ENCODE measurements around the gene PLAGL1.

PLAGL1 gene

DNA sequence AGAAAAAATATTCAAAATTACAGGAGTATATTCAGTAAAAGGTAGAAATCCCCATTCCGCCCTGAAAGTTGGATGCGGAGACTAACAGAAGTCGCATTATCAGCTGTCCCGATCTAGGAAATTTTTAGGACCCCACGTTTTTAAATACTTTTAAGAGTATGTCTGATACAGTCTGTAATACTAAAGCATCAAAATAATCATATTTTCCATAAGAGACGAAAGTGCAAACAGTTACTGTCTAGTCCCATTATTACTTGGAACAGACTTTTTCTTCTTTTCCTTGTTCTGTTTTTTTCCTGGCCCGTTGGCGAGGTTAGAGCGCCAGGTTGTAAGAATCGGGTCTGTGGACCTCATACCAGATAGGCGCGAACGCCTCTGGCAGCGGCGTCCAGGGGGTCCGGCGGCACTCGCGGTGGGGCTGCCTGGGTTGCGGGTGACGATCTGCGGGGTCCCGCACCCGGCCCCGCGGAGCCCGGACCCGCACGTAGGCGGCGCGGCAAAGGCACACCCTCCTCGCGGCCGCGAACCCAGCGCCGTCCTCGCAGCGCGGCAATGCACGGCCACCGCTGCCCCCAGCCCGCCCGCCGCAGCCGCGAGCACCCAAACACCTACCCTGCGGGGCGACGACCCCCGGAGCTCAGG, 460 bp downstream of the PLAGL1 start:
- no peak for DNase-seq

DNA sequence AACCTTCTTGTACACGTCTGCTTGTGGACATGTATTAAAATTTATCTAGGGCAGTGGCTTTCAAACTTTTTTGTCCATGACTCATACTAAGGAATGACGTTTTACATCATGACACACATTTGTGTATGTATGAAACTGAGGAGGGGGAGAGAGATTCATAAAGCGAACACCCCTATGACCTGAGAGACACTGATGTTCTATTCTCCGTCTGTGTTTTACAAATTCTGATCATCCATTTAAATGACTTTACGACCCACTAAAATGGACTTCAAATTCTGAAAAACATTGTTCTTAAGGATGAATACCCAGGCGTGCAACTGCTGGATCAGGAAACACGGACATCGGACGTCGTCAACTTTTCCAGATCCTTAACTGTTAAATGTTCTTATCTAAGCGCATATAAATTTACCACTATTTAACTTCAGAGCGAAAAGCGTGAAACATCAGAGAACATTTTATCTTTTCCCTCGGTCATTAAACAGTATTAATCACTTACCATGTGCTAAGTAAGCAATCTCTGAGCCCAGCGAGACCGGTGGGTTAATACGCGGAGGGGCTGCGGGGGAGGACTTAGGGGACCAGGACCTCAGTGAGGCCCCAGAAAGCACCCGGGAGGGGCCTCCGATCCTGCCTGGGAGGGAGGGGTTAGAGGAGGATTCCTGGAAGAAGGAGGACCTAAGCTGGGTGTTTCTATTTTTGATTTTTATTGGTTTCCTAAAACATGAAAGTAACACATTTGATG, 1.2 kb downstream of the PLAGL1 start:
- DNase-seq = no peak

GRCh38 chr6:143999406-143999805, 8.7 kb downstream of the PLAGL1 start:
- no peak for DNase-seq

GRCh38 chr6:143998686-143999085, 9.4 kb downstream of the PLAGL1 start:
- DNase-seq = no peak

- no peak for DNase-seq
These were observed 14.0 kb downstream of the PLAGL1 start for GRCh38 chr6:143993965-143994646.

- no peak for DNase-seq
These were observed 15.8 kb downstream of the PLAGL1 start for GRCh38 chr6:143992285-143992684.

DNA sequence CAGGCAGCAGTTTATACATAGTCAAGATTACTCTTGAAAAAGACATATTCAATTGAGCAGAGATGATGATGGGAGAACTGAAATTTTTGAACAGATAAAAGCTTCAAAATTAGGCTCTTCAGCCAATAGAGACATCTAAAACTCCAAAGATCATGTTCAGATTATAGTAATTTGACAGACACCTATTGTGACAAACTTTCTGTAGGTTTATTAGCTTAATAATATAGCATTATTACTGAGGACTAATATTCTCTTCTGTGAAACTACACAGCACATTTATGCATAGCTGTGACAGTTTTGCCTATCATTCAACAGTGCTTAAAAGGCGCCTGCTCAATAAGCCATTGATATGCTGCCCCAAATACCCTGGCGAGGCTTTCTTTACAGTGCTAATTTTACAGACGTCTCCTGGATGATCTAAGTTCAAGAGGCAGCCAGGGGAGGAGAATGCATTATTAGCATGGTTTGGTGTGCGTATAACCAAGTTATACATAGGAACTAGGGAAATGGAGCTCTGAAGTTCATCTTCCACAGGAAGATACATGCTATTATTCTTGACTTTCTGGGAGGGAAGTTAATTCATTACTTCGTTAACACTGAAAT, 21.5 kb downstream of the PLAGL1 start:
- DNase-seq = no peak

DNA sequence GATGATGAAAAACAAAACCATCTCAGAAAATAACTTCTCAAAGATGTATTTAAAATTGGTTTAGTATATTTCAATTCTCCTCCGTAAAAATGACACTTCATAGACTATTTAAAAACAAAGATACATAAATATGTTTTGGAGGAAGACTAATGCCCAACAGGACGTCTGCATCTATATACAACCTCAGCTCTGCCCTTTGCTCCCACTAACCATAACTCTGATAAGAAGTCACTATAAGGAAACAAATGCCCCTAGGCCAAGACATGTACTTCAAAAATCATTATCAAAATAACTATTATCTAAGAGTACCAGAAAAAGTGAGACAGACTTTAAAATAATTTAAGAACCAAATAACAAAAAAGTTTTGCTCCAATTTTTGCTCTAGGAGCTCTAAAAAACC, 23.4 kb downstream of the PLAGL1 start:
- DNase-seq = no peak

- no peak for DNase-seq
These were observed 25.1 kb downstream of the PLAGL1 start for GRCh38 chr6:143982968-143983367.

- DNase-seq = no peak
These were observed 27.1 kb downstream of the PLAGL1 start for GRCh38 chr6:143980921-143981320.

GRCh38 chr6:143976806-143977349, 31.2 kb downstream of the PLAGL1 start:
- no peak for DNase-seq

DNA sequence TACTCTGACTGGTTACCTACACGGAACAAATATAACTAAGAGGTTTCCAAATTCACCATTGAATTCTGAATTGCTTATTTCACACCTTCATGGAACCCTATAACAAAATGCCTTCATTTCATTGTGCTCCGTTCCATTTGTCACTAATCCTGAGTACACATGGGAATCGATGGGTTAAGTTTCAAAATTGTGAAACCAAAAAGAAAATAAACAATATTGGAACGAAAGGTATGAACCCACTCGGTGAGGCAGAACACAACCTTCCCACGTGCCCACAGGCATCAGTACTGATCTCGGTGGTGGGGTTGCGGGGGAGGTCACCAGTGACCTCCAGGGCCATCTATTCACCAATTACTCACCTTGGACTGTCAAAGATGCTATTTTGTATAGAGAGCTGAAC, 34.0 kb downstream of the PLAGL1 start:
- DNase-seq = no peak

GRCh38 chr6:143973097-143973966, 34.7 kb downstream of the PLAGL1 start:
- DNase-seq = no peak

GRCh38 chr6:143971482-143972205, 36.4 kb downstream of the PLAGL1 start:
- no peak for DNase-seq

DNA sequence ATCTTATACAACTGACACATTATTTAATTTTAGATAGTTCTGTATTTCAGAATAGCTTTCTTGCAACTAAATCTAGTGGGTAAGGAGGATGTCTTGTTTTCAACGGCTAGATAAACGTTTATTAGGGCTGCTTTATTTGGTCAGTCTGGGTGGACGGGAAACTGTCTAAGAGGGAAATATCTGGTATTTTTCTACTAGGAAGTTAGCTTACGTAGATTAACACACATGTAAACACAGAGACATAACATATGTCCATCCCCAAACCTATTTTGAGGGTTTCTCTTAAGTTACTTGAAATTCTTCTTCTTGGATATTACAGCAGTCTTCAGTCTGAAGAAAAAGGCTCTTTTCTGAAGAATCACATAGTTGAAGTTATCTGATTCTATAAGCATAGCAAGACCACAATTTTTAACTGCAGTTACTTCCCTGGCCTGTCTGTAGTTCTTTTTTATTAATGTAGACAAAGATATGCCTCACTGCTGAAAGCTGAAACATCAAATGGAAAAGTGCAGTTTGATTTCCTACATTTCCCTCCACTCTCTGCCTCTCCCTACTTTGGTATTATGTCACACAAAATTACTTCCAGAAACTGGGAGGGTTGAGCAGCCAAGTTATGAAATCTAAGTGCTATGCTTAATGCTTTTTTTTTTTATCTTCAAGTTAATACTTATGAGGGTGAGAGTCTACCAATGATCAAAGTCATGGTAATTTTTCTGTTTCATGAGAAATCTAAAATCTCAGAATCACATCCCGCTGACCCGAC, 37.4 kb downstream of the PLAGL1 start:
- DNase-seq = no peak

GRCh38 chr6:143969077-143969476, 39.0 kb downstream of the PLAGL1 start:
- no peak for DNase-seq

DNA sequence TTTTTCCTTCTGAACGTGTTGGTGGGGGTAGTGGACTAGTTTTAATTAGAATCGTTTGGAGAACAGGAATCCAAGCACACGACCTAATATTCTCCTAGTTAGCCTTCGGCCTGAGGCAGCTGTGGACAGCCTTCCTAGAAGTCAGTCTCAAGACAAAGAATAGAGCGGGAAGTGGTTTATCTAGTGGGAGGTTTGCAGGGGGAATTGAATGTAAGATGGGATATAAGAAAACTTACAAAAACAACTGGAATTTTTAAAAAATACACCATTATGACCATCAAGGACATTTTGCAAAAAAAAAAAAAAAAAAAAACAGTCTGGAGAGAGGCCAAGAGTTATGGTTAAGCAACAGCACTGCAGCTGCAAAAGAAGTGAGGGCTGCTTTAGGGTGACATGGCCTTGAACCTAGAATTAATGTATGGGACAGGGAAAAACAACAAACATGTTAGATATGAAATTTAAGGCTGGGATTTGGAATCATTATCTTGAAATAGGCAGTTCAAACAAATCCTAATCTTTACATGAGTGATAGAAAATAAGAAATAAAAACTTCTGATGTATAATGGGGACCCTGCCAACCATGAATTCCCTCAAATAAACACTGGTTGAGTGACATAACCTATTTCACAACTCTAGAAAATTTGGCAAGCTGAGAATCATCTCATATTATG, 40.2 kb downstream of the PLAGL1 start:
- no peak for DNase-seq

- no peak for DNase-seq
These were observed 41.7 kb downstream of the PLAGL1 start for GRCh38 chr6:143966312-143966711.

- DNase-seq = no peak
These were observed 42.4 kb downstream of the PLAGL1 start for GRCh38 chr6:143965503-143966171.

GRCh38 chr6:143964674-143965081, 43.4 kb downstream of the PLAGL1 start:
- DNase-seq = no peak

Measured in midbrain (tissue), 1 donor.